Keratinocyte (primary cell): ENCODE results near the gene ADAMTSL4.

Source experiments
- EZH2 ChIP-seq: IDR thresholded peaks from one replicate; pipeline ENCODE4 v1.6.1; 2012; ENCODE audit warnings: inconsistent platforms, mild to moderate bottlenecking, low read length, moderate library complexity
- TF ChIP-seq, protein P1 (sequence below), 3 experiments: IDR thresholded peaks in 1 of 3; conservative IDR thresholded peaks in 1 of 3; optimal IDR thresholded peaks in 1 of 3; 2 replicates in 2 of 3; 3 replicates in 1 of 3; pipeline versions ENCODE3 to v1.5.1; 2011; ENCODE audit warnings: low read length in 3 of 3, mild to moderate bottlenecking in 3 of 3, moderate library complexity in 2 of 3, control low read depth in 1 of 3, inconsistent platforms in 1 of 3; ENCODE audit not compliant: insufficient read depth in 2 of 3; ENCODE audit errors: extremely low read depth in 1 of 3

DNA sequence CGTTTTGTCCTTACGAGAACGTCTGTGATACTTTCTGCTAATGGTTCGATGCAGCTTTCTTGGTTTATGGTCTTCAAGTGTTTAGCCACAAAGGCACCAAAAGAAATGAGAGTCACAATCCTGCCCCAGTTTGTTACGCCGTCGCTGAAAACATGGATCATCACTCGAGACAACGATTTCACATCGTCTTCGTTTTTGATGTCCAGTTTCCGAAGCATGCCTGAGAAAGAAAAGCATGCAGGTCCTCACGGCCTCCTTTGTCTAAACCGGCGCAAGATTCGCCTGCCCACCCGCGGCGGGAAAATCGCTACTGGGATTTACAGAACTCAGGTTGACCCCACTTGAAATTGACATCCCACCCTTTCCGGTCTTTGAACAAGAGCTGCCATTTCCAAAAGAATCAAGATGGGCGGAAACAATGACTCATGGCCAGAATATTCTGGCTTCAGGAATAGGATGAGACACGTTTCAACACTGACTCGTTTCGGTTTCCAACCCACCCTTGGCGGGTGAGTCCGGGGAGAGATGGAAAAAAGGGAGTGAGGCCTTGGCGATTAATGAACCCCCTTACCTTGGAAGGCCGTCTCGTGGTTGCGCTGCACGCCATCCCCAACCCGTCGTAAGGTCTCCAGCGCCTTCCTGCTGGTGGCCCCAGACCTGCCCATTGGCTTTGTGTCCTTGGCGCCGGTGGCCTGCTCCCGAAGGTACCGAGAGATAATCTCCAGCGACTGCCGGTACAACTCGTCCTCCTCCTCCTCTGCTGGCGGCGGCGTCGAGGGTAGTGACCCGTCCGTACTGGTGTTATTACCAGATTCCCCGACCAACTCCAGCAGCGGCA is 29.3 kb downstream of the ADAMTSL4 start:
- TF ChIP-seq, protein P1, sequence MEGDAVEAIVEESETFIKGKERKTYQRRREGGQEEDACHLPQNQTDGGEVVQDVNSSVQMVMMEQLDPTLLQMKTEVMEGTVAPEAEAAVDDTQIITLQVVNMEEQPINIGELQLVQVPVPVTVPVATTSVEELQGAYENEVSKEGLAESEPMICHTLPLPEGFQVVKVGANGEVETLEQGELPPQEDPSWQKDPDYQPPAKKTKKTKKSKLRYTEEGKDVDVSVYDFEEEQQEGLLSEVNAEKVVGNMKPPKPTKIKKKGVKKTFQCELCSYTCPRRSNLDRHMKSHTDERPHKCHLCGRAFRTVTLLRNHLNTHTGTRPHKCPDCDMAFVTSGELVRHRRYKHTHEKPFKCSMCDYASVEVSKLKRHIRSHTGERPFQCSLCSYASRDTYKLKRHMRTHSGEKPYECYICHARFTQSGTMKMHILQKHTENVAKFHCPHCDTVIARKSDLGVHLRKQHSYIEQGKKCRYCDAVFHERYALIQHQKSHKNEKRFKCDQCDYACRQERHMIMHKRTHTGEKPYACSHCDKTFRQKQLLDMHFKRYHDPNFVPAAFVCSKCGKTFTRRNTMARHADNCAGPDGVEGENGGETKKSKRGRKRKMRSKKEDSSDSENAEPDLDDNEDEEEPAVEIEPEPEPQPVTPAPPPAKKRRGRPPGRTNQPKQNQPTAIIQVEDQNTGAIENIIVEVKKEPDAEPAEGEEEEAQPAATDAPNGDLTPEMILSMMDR (optimal IDR thresholded peaks at IDR 0.05 in 1 of 3, IDR thresholded peaks at IDR 0.05 in 1 of 3, conservative IDR thresholded peaks at IDR 0.05 in 1 of 3; ENCODE audit: extremely low read depth in 1 of 3, insufficient read depth in 2 of 3, low read length in 3 of 3), result no peak
- TF ChIP-seq EZH2, result no peak
